PC-3 (cell line): ENCODE data around the gene TMIE. TPM values are rescaled to one million over a fixed set of nuclear protein-coding genes. Genes with fewer than 3 reads are reported as not detected.

Experiments
- ATAC-seq: fragments of 200-7000 bp; cut with Tn5 transposase; 2 replicates; pipeline ENCODE4 v1.9.1; 2020; ENCODE audit warnings: mild to moderate bottlenecking, moderate library complexity
- BruUV-seq: library from RNA; stranded (reverse); fragments of 400-500 nt; replicated peaks from 2 replicates; lab custom pipeline; 2021; lab: Mats Ljungman, UMichigan
- CTCF ChIA-PET: fragments of 300-600 bp; sonication (Branson Sonifier 250); formaldehyde crosslinking; loops from one replicate; lab custom pipeline; 2022; ENCODE audit warnings: antibody characterized with exemption; lab: Charles Lee
- POLR2A ChIA-PET: fragments of 300-600 bp; sonication (Branson Sonifier 250); formaldehyde crosslinking; loops from one replicate; lab custom pipeline; 2022; ENCODE audit warnings: antibody characterized with exemption; ENCODE audit not compliant: unreplicated experiment; lab: Charles Lee
- DNase-seq: peaks from one replicate; pipeline ENCODE4 v3.0.0-alpha.2; 2015
- H2AFZ ChIP-seq: fragments of 300-600 bp; sonication (generic); 2 replicates; pipeline ENCODE4 v1.6.0; 2016; ENCODE audit warnings: antibody characterized with exemption, low read length
- H3F3A ChIP-seq: fragments of 300-600 bp; sonication (generic); one replicate; pipeline ENCODE4 v1.6.0; 2017; ENCODE audit warnings: antibody characterized with exemption, low read length, control low read depth, mild to moderate bottlenecking; ENCODE audit not compliant: unreplicated experiment
- H3K27ac ChIP-seq: fragments of 300-600 bp; sonication (generic); 2 replicates; pipeline ENCODE4 v1.5.1; 2016; ENCODE audit warnings: mild to moderate bottlenecking, low read length
- H3K27me3 ChIP-seq: fragments of 300-600 bp; sonication (generic); 2 replicates; pipeline ENCODE4 v1.6.1; 2016; ENCODE audit warnings: low read length, mixed read lengths
- H3K36me3 ChIP-seq: fragments of 300-600 bp; sonication (generic); 2 replicates; pipeline ENCODE4 v1.6.1; 2016; ENCODE audit warnings: low read depth, mixed run types, low read length, mixed read lengths
- H3K4me1 ChIP-seq: fragments of 300-600 bp; sonication (generic); 2 replicates; pipeline ENCODE4 v1.5.1; 2016; ENCODE audit warnings: low read length; ENCODE audit not compliant: insufficient read depth
- H3K4me2 ChIP-seq: fragments of 300-600 bp; sonication (generic); 2 replicates; pipeline ENCODE4 v1.6.0; 2016; ENCODE audit warnings: low read length
- H3K4me3 ChIP-seq: fragments of 300-600 bp; sonication (generic); 2 replicates; pipeline ENCODE4 v1.5.1; 2016; ENCODE audit warnings: mild to moderate bottlenecking, low read length, mixed read lengths
- H3K79me2 ChIP-seq: fragments of 300-600 bp; sonication (generic); 2 replicates; pipeline ENCODE4 v1.6.1; 2017; ENCODE audit warnings: low read length, mixed read lengths
- H3K9ac ChIP-seq: fragments of 300-600 bp; sonication (generic); 2 replicates; pipeline ENCODE4 v1.6.0; 2016; ENCODE audit warnings: mild to moderate bottlenecking, low read length
- H3K9me2 ChIP-seq: fragments of 300-600 bp; sonication (generic); replicated peaks from 2 replicates; pipeline ENCODE4 v1.6.1; 2016; ENCODE audit warnings: mixed run types, low read length, mixed read lengths
- H3K9me3 ChIP-seq: fragments of 300-600 bp; sonication (generic); 2 replicates; pipeline ENCODE4 v1.6.1; 2016; ENCODE audit warnings: low read length, mixed read lengths
- H4K20me1 ChIP-seq: fragments of 300-600 bp; sonication (generic); 2 replicates; pipeline ENCODE4 v1.6.1; 2016; ENCODE audit warnings: low read length, mixed read lengths
- CTCF ChIP-seq: fragments of 300-600 bp; sonication (generic); conservative IDR thresholded peaks from 2 replicates; pipeline ENCODE4 v1.5.1; 2017; ENCODE audit warnings: antibody characterized with exemption, low read depth, mild to moderate bottlenecking, low read length
- EZH2 ChIP-seq: fragments of 300-600 bp; sonication (generic); IDR thresholded peaks from one replicate; pipeline ENCODE4 v1.6.1; 2017; ENCODE audit warnings: antibody characterized with exemption, mild to moderate bottlenecking, low read length; ENCODE audit not compliant: unreplicated experiment
- EZH2phosphoT487 ChIP-seq: fragments of 300-600 bp; sonication (generic); IDR thresholded peaks from 2 replicates; pipeline ENCODE4 v1.6.1; 2018; ENCODE audit warnings: mild to moderate bottlenecking, antibody characterized with exemption, low read length, borderline replicate concordance
- intact Hi-C: fragments of 100-400 bp; cut with micrococcal nuclease; formaldehyde crosslinking; loops from 2 replicates; pipeline ENCODE4 v1.9.0; 2023
- total RNA-seq: library from RNA; depleted of rRNA; stranded (reverse); fragments of >200 nt; gene quantifications from 2 replicates; pipeline ENCODE4 v1.2.3, GENCODE V29; 2014

The TMIE gene
- total RNA-seq, 1 experiment from 2014 or later: 0.66 TPM

- ChIA-PET POLR2A (no interaction called here), CTCF (no interaction called here)
- Histone ChIP-seq H3K27ac (no peak overlapping the region), H3K9me2 (no peaks in the 10 kb centered on the region), H3F3A (no peaks in the 10 kb centered on the region), H4K20me1 (no peaks in the 10 kb centered on the region), H3K4me3 (no peak overlapping the region), H2AFZ (no peak overlapping the region), H3K4me1 (no peaks in the 10 kb centered on the region), H3K27me3 (no peaks in the 10 kb centered on the region), H3K9ac (no peak overlapping the region), H3K4me2 (no peak overlapping the region), H3K9me3 (no peaks in the 10 kb centered on the region), H3K79me2 (no peaks in the 10 kb centered on the region), H3K36me3 (peaks cover 7% of the 10 kb centered on the region; the same call in 1 of the 2 replicates)
- BruUV-seq: no TSS peak
- no peak for DNase-seq
- intact Hi-C loops: no loop called here
- no peak for ATAC-seq
- TF ChIP-seq CTCF (no peak), EZH2phosphoT487 (no peak)
Observed at GRCh38 chr3:46684891-46685290, 16.3 kb upstream of the TMIE start.

GRCh38 chr3:46685446-46685845 is 15.7 kb upstream of the TMIE start:
- H3K4me2 ChIP-seq: no peak overlapping the region
- DNase-seq (no peak), ATAC-seq (no peak)
- H3K9me3 ChIP-seq: no peaks in the 10 kb centered on the region
- peaks cover under 1% of the 10 kb centered on the region for H3K4me1 ChIP-seq
- CTCF ChIA-PET: no interaction called here
- H3K9me2 ChIP-seq: no peaks in the 10 kb centered on the region
- peaks cover 7% of the 10 kb centered on the region; the same call in 1 of the 2 replicates for H3K36me3 ChIP-seq
- no peak overlapping the region for H3K4me3 ChIP-seq
- H3K27me3 ChIP-seq: no peaks in the 10 kb centered on the region
- no peak for TF ChIP-seq EZH2
- no peak for TF ChIP-seq CTCF
- TF ChIP-seq EZH2phosphoT487: no peak
- H3F3A ChIP-seq: no peaks in the 10 kb centered on the region
- no TSS peak for BruUV-seq
- no peak overlapping the region for H3K27ac ChIP-seq
- no peaks in the 10 kb centered on the region for H3K79me2 ChIP-seq
- intact Hi-C loops: no loop called here
- POLR2A ChIA-PET: no interaction called here
- H3K9ac ChIP-seq: no peak overlapping the region
- H2AFZ ChIP-seq: no peak overlapping the region
- H4K20me1 ChIP-seq: no peaks in the 10 kb centered on the region

GRCh38 chr3:46690798-46691197 is 10.4 kb upstream of the TMIE start:
- Histone ChIP-seq H3K79me2 (peaks cover 8% of the 10 kb centered on the region), H3K27me3 (no peaks in the 10 kb centered on the region), H3K9ac (no peak overlapping the region), H3F3A (no peaks in the 10 kb centered on the region), H3K4me1 (peaks cover 33% of the 10 kb centered on the region), H4K20me1 (no peaks in the 10 kb centered on the region), H3K4me2 (peak overlapping the region; percentile 58), H3K27ac (no peak overlapping the region), H3K4me3 (no peak overlapping the region), H3K9me3 (no peaks in the 10 kb centered on the region), H3K9me2 (no peaks in the 10 kb centered on the region), H3K36me3 (peaks cover 3% of the 10 kb centered on the region; the same call in 1 of the 2 replicates), H2AFZ (no peak overlapping the region)
- no TSS peak for BruUV-seq
- POLR2A ChIA-PET: no interaction called here
- peak; percentile 70 for DNase-seq
- intact Hi-C loops: loop anchor here (5.0 kb wide), 1 partner anchor 283 kb away; the partner anchor contains the start of genes CCR5AS and CCRL2
- peak; percentile 48 for ATAC-seq
- CTCF ChIA-PET: no interaction called here
- no peak for TF ChIP-seq EZH2phosphoT487
